Hepatocyte (in vitro differentiated cells): Measurements from ENCODE around the gene DCDC2B. TPM values are rescaled to one million over a fixed set of nuclear protein-coding genes. Genes with fewer than 3 reads are reported as not detected.
A peak's percentile ranks its signal among the peaks of the same experiment; 100 is the strongest.

ENCODE experiments used
- DNase-seq: peaks from one replicate; pipeline ENCODE4 v3.0.0-alpha.2; 2016; ENCODE audit warnings: low spot score
- H2AFZ ChIP-seq: fragments of 200-600 bp; sonication (generic); 2 replicates; pipeline ENCODE4 v1.6.0; 2016; ENCODE audit warnings: antibody characterized with exemption, mild to moderate bottlenecking
- H3K27ac ChIP-seq: fragments of 200-600 bp; sonication (generic); 2 replicates; pipeline ENCODE4 v1.5.1; 2016; ENCODE audit warnings: mild to moderate bottlenecking
- H3K27me3 ChIP-seq: fragments of 200-600 bp; sonication (generic); 2 replicates; pipeline ENCODE4 v1.6.1; 2016
- H3K36me3 ChIP-seq: fragments of 200-600 bp; sonication (generic); replicated peaks from 2 replicates; pipeline ENCODE4 v1.5.1; 2016; ENCODE audit warnings: low read depth; ENCODE audit not compliant: insufficient read depth
- H3K4me1 ChIP-seq: fragments of 200-600 bp; sonication (generic); 2 replicates; pipeline ENCODE4 v1.5.1; 2016; ENCODE audit warnings: mild to moderate bottlenecking, moderate library complexity; ENCODE audit not compliant: insufficient read depth
- H3K4me2 ChIP-seq: fragments of 200-600 bp; sonication (generic); 2 replicates; pipeline ENCODE4 v1.6.0; 2016
- H3K4me3 ChIP-seq: fragments of 200-600 bp; sonication (generic); 2 replicates; pipeline ENCODE4 v1.5.1; 2016; ENCODE audit warnings: mild to moderate bottlenecking
- H3K79me2 ChIP-seq: fragments of 200-600 bp; sonication (generic); 2 replicates; pipeline ENCODE4 v1.6.0; 2017; ENCODE audit warnings: mild to moderate bottlenecking
- H3K9me2 ChIP-seq: fragments of 200-600 bp; sonication (generic); replicated peaks from 2 replicates; pipeline ENCODE4 v1.6.0; 2017; ENCODE audit warnings: mild to moderate bottlenecking; ENCODE audit not compliant: insufficient read depth
- H3K9me3 ChIP-seq: fragments of 200-600 bp; sonication (generic); 2 replicates; pipeline ENCODE4 v1.5.1; 2016; ENCODE audit warnings: low read depth, mild to moderate bottlenecking
- H4K20me1 ChIP-seq: fragments of 200-600 bp; sonication (generic); 2 replicates; pipeline ENCODE4 v1.6.0; 2016; ENCODE audit warnings: mild to moderate bottlenecking; ENCODE audit not compliant: insufficient read depth, poor library complexity, severe bottlenecking
- CTCF ChIP-seq: fragments of 200-600 bp; sonication (generic); IDR thresholded peaks from 2 replicates; pipeline ENCODE4 v1.5.1; 2016; ENCODE audit warnings: antibody characterized with exemption, mild to moderate bottlenecking; ENCODE audit not compliant: poor library complexity
- EZH2 ChIP-seq: fragments of 200-600 bp; sonication (generic); IDR thresholded peaks from 2 replicates; pipeline ENCODE4 v1.6.1; 2016; ENCODE audit warnings: antibody characterized with exemption, mild to moderate bottlenecking, borderline replicate concordance
- EZH2phosphoT487 ChIP-seq: fragments of 200-600 bp; sonication (generic); IDR thresholded peaks from one replicate; pipeline ENCODE4 v1.6.1; 2018; ENCODE audit warnings: antibody characterized with exemption, mild to moderate bottlenecking, low read depth, moderate library complexity; ENCODE audit not compliant: unreplicated experiment, severe bottlenecking
- WGBS: methylation state at CpG from one replicate; pipeline ENCODE4 v1.1.6; 2016; ENCODE audit warnings: low lambda C conversion rate; ENCODE audit errors: missing lambda C conversion rate; 5-methylcytosine and 5-hydroxymethylcytosine counted together
- polyA plus RNA-seq: library from polyadenylated mRNA; unstranded; fragments of >200 nt; fragmentation: Nextera tagmentation; extraction: Ambion mirVana; gene quantifications from 2 replicates; pipeline ENCODE4 v1.2.1, GENCODE V29; 2016
- total RNA-seq: library from RNA; depleted of rRNA; stranded (reverse); fragments of >200 nt; gene quantifications from 2 replicates; pipeline ENCODE4 v1.2.3, GENCODE V29; 2014

The DCDC2B gene
- total and polyA plus RNA-seq, 2 experiments from 2014 or later: 0.17 TPM; not detected in 1

- peak overlapping the region; percentile 69 for H2AFZ ChIP-seq
- TF ChIP-seq EZH2phosphoT487: no peak
- no peak for TF ChIP-seq EZH2
- TF ChIP-seq CTCF: no peak
- no peak for DNase-seq
- H4K20me1 ChIP-seq: peaks cover 21% of the 10 kb centered on the region
- peak overlapping the region; percentile 98 for H3K4me2 ChIP-seq
- WGBS: 34% methylated on average over 7 of the region's 7 CpGs
- peak overlapping the region; percentile 100 for H3K27ac ChIP-seq
- no peaks in the 10 kb centered on the region for H3K9me3 ChIP-seq
- no peaks in the 10 kb centered on the region for H3K9me2 ChIP-seq
- H3K4me1 ChIP-seq: peaks cover 30% of the 10 kb centered on the region
- no peak overlapping the region for H3K4me3 ChIP-seq
- peaks cover 8% of the 10 kb centered on the region for H3K36me3 ChIP-seq
- peaks cover 41% of the 10 kb centered on the region for H3K79me2 ChIP-seq
- no peaks in the 10 kb centered on the region for H3K27me3 ChIP-seq
Observed at GRCh38 chr1:32179193-32179442, 29.8 kb upstream of the DCDC2B start.

GRCh38 chr1:32179443-32180185, 29.3 kb upstream of the DCDC2B start, which contains the start of gene TXLNA:
Gene TXLNA (plus strand): TSS chr1:32179675. CDS start chr1:32180346, 671 bp downstream.
- Histone ChIP-seq H3K27me3 (no peaks in the 10 kb centered on the region), H3K36me3 (peaks cover 8% of the 10 kb centered on the region), H3K9me2 (no peaks in the 10 kb centered on the region), H3K4me2 (peak within 1 kb of the TSS; percentile 98), H3K4me1 (peaks cover 32% of the 10 kb centered on the region), H3K27ac (peak within 1 kb of the TSS; percentile 100), H3K4me3 (peak within 1 kb of the TSS; percentile 91), H3K9me3 (no peaks in the 10 kb centered on the region), H3K79me2 (peaks cover 46% of the 10 kb centered on the region), H2AFZ (peak within 1 kb of the TSS; percentile 89), H4K20me1 (peaks cover 25% of the 10 kb centered on the region)
- DNase-seq: peak; percentile 97
- TF ChIP-seq EZH2phosphoT487 (no peak), CTCF (no peak), EZH2 (no peak)
- WGBS: 2% methylated on average over 61 of the region's 79 CpGs

GRCh38 chr1:32180186-32181060, 28.5 kb upstream of the DCDC2B start:
- 9% methylated on average over 36 of the region's 36 CpGs for WGBS
- Histone ChIP-seq H3K4me3 (peak overlapping the region; percentile 91), H3K36me3 (peaks cover 8% of the 10 kb centered on the region), H3K79me2 (peaks cover 53% of the 10 kb centered on the region), H4K20me1 (peaks cover 28% of the 10 kb centered on the region), H3K27me3 (no peaks in the 10 kb centered on the region), H3K4me2 (peak overlapping the region; percentile 98), H3K27ac (peak overlapping the region; percentile 100), H2AFZ (peak overlapping the region; percentile 89), H3K9me3 (no peaks in the 10 kb centered on the region), H3K9me2 (no peaks in the 10 kb centered on the region), H3K4me1 (peaks cover 32% of the 10 kb centered on the region)
- peak; percentile 71 for DNase-seq
- TF ChIP-seq EZH2phosphoT487 (no peak), EZH2 (no peak), CTCF (no peak)
